Activated T-cell treated with anti-CD3 and anti-CD28 coated beads for 1 hour (primary cell): Measurements from ENCODE around the gene PRX.
"Not testable (repeated sequence)": the region's sequence is repeated elsewhere in the genome, so short reads cannot be mapped to it uniquely, and the experiment has no call there.

ENCODE experiments used
- DNase-seq: peaks from one replicate; pipeline ENCODE4 v3.0.0-alpha.2; 2020; ENCODE audit warnings: low read depth

The PRX gene, protein sequence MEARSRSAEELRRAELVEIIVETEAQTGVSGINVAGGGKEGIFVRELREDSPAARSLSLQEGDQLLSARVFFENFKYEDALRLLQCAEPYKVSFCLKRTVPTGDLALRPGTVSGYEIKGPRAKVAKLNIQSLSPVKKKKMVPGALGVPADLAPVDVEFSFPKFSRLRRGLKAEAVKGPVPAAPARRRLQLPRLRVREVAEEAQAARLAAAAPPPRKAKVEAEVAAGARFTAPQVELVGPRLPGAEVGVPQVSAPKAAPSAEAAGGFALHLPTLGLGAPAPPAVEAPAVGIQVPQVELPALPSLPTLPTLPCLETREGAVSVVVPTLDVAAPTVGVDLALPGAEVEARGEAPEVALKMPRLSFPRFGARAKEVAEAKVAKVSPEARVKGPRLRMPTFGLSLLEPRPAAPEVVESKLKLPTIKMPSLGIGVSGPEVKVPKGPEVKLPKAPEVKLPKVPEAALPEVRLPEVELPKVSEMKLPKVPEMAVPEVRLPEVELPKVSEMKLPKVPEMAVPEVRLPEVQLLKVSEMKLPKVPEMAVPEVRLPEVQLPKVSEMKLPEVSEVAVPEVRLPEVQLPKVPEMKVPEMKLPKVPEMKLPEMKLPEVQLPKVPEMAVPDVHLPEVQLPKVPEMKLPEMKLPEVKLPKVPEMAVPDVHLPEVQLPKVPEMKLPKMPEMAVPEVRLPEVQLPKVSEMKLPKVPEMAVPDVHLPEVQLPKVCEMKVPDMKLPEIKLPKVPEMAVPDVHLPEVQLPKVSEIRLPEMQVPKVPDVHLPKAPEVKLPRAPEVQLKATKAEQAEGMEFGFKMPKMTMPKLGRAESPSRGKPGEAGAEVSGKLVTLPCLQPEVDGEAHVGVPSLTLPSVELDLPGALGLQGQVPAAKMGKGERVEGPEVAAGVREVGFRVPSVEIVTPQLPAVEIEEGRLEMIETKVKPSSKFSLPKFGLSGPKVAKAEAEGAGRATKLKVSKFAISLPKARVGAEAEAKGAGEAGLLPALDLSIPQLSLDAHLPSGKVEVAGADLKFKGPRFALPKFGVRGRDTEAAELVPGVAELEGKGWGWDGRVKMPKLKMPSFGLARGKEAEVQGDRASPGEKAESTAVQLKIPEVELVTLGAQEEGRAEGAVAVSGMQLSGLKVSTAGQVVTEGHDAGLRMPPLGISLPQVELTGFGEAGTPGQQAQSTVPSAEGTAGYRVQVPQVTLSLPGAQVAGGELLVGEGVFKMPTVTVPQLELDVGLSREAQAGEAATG (N-terminal part only)

DNA sequence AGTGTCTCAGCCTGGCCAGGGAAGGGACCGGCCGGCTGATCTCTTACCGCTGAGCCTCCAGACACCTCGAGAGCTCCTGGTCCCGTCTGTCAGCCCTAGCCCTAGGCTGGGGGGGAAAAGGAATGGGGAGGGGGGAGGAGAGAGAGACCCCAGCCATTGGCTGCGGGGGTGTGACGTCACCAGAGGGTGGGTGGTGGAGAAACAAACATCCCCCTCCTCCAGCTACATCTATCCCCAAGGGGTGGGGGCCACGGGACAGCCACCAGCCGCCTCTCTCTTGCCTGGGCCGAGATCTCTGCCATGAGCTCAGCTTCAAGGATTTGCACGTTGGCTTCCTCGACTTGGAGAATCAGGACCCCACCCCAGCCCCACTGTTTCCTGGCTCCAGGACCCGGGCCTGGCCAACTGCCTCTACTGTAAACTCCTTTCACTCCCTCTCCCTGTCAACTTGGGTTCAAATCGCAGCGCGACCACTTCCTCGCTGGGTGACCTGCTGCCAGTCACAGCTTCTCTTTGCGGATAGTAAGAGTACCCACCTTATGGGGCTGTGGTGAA, at the start of gene PRX:
Gene PRX, minus strand, starts transcription at position 88 of the 555 bp plus-strand sequence. CDS start 5,446 bp downstream, outside the sequence.
- DNase-seq: no peak

DNA sequence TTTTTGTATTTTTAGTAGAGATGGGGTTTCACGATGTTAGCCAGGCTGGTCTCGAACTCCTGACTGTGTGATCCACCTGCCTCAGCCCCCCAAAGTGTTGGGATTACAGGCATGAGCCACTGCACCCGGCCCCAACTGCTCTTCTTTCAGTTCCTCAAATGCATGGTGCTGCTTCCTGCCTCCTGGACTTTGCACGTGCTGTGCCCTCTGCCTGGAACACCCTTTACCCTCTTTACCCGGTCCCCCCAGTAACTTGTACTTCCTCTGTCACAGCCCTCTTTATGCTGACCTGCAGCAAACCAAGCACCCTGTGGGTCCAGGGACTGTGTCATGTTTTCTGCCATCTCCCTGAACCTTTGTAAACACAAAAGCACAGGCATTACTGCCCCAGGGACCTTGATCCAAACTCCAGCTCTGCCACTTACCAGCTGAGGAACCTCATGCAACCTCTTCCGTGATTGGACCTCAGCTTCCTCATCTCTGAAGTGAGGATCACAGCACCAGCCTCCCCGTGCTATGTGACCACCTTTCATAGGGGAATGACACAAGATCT, 48.6 kb upstream of the PRX start:
- DNase-seq: no peak

DNA sequence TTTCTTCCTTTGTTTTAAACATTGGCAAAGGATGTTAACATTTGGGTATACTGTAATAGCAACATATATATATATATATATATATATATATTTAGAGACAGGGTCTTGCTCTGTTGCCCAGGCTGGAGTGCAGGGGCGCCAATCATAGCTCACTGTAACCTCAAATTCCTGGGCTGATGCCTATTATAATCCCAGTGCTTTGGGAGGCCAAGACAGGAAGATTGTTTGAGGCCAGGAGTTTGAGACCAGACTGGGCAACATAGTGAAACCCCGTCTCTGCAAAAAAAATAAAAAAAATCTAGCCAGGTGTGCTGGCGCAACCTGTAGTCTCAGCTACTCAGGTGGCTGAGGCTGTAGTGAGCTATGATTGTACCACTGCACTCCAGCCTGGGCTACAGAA, 47.0 kb upstream of the PRX start:
- no peak for DNase-seq

DNA sequence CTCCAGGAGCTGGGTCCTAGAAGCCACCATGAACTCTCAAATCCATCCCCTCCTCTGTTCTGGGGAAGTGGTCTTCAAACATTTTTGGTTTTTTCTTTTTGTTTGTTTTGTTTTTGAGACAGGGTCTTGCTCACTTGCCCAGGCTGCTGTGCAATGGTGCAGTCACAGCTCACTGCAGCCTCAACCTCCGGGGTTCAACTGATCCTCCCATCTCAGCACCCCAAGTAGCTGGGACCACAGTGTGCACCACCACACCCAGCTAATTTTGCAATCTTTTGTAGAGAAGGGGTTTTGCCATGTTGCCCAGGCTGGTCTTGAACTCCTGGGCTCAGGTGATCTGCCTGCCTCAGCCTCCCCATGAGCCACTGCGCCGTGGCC, 45.4 kb upstream of the PRX start:
- no peak for DNase-seq

DNA sequence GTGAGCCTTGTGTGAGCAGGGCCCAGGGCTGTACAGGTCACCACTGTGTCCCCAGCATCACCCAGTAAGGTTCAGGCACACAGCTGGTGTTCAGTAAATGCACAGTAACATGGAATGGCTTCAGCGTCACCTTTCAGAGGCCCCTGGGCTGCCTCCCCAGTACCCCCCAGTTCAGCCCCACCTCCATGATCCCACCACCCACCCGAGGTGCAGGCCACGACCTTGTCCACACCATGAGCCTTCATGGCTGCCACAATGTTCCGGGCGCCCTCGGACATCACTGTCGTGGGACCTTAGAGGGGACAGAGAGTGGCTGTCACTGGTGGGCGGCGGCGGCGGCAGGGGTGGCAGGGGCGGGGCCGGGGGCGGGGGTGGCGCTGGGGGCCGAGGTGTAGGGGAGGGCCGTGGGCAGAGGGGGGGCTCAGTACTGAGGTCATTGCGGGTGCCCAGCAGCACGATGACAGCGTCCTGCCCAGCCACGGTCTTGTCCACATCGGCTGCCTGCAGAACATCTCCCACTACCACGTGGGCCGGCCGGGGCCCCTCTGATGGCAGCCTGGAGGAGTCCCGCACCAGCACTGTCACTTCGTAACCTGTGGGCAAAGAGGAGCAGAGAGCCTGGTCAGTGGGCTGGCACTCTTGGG, 44.9 kb upstream of the PRX start:
- no peak for DNase-seq

DNA sequence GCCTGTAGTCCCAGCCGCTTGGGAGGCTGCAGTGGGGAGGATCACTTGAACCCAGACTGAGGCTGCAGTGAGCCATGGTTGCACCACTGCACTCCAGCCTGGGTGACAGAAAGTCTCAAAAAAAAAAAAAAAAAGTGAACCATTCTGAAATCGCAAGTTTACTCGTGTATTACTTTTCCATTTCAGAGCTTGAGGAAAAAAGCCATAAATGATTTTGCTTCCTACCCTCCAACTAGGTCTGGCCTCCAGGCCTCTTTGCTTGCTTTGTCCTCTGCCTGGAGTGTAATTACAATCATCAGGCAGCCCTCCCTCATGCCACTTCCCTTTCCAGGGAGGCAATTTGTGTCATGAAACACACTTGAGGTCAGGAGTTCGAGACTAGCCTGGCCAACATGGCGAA, 43.9 kb upstream of the PRX start:
- DNase-seq: no peak

DNA sequence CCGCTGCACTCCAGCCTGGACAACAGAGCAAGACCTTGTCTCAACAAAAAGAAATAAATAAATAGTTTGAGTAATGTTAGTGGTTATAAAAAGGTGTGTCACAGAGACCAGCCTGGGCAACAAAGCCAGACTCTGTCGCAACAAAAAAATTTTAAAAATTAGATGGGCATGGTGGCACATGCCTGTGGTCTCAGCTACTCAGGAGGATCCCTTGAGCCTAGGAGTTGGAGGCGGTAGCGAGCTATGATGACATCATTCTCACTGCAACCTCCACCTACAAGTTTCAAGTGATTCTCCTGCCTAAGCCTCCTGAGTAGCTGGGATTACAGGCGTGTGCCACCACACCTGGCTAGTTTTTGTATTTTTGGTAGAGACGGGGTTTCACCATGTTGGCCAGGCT, 40.8 kb upstream of the PRX start:
- not testable (repeated sequence) for DNase-seq

DNA sequence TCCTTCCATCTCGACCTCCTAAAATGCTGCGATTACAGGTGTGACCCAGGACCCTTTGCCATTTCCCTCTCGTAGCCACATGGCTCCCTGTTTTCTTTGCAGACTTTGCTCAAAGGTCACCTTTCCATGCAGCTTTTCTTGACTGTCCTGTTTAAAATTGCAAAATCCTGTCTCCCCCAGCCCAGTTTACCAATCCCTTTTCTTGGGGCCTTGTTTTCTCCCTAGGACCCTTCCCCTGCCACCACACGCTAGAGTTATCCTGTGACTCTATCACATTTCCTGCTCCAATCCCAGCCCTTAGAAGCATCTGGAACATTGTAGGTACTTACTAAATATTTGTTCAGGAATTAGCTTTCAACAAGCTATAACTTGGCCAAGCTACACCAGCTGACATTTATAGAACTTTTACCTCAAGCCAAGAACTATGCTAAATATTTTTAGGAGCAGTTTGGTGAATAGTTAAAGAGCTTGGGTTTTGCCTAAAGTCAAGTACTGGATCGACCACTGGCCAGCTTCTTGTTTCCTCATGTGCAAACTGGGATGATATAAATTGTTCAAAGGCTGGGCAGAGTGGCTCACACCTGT, 40.1 kb upstream of the PRX start:
- DNase-seq: no peak

DNA sequence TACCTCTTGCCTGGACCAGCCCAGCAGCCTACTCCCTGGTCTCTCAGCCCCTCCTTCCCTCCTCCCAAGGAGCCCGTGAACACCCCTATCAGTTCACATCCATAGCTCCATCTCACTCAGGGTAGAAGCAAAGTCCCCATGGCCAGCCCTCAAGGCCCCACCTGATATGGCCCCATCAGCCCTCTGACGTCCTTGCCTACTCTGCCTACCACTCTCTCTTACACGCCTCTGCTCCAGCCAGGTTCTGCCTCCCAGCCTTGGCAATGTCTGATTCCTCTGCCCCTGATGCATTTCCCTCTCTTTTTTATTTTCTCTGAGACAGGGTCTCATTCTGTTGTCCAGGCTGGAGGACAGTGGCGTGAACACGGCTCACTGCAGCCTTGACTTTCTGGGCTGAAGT, 38.8 kb upstream of the PRX start:
- no peak for DNase-seq

DNA sequence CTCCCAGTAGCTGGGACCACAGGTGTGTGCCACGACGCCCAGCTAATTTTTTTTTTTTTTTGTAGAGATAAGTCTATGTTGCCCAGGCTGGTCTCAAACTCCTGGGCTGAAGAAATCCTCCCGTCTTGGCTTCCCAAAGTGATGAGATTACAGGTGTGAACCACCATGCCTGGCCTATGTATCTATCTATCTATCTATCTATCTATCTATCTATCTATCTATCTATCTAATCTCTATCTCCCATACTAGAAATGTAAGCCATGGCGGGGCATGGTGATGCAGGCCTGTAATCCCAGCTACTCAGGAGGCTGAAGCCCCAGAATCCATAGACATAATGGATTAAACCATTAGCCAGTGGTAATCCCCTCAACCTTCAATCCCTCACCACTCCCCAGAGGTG, 37.5 kb upstream of the PRX start:
- DNase-seq: no peak

DNA sequence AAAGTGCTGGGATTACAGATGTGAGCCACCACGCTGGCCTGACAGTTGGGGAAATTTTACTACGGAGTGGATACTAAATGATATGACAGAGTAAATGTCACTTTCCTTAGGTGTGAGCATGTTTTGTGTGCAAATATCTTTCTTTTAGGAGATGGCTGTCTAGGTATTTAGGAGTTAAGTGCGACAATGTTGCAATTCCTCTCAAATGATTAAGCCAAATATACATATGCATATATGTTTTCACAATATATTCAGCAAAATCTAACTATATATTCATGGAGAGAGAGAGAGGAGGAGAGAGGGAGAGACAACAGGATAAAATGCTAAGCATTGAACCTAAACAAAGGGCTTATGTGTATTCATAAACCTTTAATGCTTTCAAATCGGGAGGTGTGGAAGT, 36.3 kb upstream of the PRX start:
- DNase-seq: no peak

DNA sequence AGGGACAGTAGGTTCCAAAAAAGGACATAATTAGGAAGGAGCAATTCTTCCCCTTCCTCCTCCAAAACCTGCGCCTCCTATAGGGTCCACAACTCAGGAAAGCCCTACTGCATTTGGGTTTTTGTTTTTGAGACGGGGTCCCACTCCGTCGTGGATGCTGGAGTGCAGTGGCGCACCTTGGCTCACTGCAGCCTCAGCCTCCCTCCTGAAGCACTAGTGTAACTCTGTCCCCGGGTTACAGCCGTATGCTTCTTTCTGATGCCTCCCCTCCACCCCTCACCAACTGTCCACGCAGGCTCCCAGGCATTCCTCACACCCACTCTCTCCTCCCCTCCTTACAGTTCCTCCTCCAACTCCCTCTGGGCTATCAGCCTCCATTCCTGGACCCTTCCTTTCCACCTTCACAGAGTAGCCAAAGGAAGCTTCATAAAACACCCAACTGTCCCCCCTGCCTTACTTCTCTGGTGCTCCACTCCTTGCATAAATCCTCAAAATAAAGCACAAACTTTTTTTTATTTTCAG, 33.1 kb upstream of the PRX start:
- no peak for DNase-seq

DNA sequence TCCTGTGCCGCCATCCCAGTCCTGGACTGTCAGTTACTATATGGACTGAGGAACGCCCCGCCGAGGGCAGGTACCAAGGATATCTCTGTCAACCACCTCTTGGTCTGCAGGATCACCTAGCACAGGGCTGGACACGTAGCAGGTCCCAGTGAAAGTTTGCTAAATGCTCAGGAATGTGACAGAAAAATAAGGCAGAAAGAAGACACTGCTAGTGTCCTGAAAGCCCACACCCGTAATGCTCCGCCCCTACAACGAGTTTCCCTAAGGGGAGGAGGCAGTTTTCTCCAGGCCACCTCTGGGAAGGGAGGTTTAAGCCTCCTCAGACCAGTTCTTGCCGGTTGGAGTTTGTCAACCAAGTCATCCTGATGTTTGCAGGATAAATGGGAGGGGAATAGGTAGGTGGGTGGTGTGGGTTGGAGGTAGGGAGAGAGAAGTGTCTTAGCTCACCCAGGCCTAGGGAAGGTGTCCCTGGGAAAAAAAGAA, 32.6 kb upstream of the PRX start:
- no peak for DNase-seq

DNA sequence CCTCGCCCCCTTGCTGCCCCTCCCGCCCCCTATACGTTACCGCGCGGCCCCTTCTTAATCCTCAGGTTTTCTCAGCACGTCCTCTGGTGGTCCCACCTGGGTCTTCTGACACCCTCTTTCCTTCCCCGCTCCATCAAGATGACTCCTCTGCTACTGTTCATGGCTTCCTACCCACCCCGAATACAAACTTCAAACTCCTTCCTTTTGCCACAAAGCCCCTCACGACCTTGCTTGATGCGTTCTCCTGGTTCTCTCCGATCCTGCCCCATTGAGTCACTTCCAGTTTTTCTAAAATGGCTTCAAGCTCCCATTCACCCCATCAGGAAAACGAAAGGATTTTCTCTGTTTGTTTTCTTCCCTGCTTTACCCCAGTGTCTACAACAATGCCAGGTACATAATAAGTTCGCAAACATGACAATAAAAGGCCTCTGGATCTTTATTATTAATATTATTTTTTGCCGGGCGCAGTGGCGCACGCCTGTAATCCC, 31.7 kb upstream of the PRX start:
- DNase-seq: no peak

DNA sequence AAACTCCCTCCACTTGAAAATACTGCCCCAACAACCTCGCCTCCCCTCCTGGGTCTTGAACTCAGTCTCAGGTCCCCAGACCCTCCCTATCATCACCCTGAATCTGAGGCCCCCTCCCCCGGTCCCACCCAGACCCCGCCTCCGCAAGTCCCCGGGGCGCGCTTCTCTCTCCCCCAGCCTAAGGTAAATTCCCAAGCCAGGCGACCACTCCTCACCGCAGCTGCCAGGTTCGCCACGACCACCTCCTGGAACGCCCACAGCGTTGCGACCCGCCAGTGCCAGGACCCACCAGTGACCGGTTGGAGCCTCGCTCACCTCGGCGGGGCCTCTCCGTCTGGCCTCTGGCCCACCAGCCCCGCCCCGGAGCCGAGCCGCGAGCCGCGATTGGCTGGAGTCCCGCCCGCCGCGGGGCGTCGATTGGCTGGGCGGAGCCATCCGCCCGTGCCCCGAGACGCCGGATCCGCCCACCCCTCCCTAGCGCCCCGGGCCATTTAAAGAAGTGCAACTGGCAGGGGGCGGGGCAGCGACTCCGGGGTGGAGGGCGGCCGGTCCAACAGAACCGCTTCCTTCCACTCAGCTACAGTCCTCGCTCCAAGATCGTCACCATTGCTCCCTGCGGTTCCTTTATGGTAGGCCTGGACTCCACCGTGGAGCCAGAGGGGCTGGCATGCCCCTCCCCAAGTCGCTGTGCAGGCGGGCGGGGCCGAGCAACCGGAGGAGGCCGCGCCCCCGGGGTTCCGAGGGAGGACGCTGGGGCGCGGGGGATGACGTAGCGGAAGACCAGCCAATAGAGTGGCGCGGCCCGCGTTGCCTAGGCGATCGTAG, 31.0 kb upstream of the PRX start, which contains the start of gene SERTAD3:
Gene SERTAD3, minus strand, starts transcription at position 336 of the 825 bp plus-strand sequence. CDS start 2,255 bp downstream, outside the sequence.
- DNase-seq: peak; percentile 96

DNA sequence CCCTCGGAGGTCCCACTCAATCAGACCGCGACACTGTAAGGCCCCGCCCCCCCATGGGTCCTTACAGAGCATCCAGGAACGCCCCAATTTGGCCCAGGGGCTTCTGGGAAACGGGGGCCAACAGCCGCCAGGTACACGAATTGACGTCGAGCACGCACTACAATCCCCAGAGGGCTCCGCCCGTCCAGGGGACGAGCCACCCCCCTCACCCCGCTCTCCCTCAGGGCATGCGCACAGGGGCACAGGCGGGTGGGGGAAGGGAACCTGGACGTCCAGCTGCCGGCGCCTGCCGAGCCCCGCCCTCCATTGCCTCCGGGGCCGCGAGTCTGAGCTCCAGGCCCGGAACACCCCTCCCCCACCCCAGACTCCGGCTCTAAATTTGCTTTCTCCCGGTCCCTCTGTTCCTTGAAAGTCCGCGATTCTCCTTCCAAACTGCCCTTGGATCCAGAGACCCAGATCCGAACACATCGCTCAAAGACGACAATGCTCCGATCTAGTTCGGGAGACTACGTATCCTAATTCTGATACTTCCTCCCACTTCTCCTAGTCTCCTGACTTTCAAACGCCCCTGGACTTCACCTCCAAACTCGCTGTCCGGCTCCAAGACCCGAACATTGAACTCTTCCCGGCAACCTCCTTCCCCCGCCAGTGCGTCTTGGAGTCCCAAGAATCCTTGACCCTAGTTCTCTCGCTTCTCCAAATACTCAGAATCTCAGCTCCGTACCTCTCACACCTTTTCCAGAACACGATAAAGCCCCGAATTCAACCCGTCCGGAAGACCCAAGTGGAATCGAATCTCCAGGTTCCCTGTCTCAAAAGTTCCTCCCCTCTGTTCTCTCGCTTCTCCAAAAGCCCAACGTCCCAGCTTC, 30.2 kb upstream of the PRX start:
- peak; percentile 98 for DNase-seq

DNA sequence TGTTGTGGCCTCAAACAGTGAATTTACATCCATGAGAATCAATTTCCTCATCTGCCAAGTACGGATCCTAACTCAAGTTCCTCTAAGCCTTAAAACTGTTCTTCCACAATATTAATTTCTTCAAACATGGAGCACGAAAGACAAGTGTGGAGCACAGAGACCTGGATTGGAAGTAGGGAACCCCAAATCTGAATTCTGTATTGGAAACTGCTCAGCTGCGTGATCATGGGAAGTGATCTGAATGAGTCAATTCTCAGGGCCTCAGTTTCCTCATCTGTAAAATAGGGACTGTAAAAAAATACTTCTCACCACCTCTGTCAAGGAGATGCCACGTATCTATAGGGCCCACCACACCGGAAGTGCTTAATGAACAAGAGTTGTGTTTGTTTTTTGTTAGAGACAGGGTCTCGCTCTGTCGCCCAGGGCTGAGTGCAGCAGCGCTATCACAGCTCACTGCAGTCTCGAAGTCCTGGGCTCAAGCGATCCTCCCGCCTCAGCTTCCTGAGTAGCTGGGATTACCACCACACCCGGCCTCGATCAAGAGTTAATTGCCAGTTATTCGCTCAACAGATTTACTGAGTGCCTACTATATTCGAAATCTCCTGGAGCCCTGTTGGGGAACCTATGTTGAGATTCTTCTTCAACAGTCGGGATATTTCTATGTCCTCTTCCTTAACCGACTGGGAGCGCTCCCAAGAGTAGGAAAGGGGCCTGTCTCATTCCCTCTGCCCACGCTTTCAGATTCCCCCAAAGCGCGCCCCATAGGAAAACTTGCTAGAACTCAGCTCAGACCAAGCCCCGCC, 29.4 kb upstream of the PRX start:
- no peak for DNase-seq
